SK-N-SH (cell line): Measurements from ENCODE around the gene LNPEP. TPM values are rescaled to one million over a fixed set of nuclear protein-coding genes. Genes with fewer than 3 reads are reported as not detected.

ENCODE experiments used
- CTCF ChIA-PET: fragments of 300-600, 350-600 bp; formaldehyde crosslinking; extraction: SDS; loops from one replicate; lab custom pipeline; 2021; lab: Yijun Ruan, JAX
- POLR2A ChIA-PET: fragments of 350-600 bp; sonication (Branson Sonifier 250); formaldehyde crosslinking; extraction: SDS; loops from one replicate; lab custom pipeline; 2020; ENCODE audit warnings: antibody characterized with exemption, inconsistent platforms; lab: Yijun Ruan, JAX
- DNase-seq: peaks from one replicate; pipeline ENCODE4 v3.0.0; 2012
- H2AFZ ChIP-seq: fragments of 200-600 bp; sonication (generic); 2 replicates; pipeline ENCODE4 v1.8.1; 2016; ENCODE audit warnings: antibody characterized with exemption, mild to moderate bottlenecking, low read depth
- H3F3A ChIP-seq: fragments of 200-600 bp; sonication (generic); replicated peaks from 2 replicates; pipeline ENCODE3; 2016; ENCODE audit warnings: antibody characterized with exemption, mild to moderate bottlenecking; ENCODE audit not compliant: insufficient read depth
- H3K27ac ChIP-seq, 2 experiments: fragments of 200-500 bp in 1 of 2; fragments of 200-600 bp in 1 of 2; sonication (Bioruptor generic) in 1 of 2; sonication (generic), shearing (Covaris generic) in 1 of 2; 2 replicates each; pipeline versions ENCODE4 v1.5.1 to v1.6.1; 2014 to 2016; ENCODE audit warnings: low read depth in 2 of 2, inconsistent platforms in 1 of 2, low read length in 1 of 2, mild to moderate bottlenecking in 1 of 2, mixed read lengths in 1 of 2
- H3K27me3 ChIP-seq: fragments of 200-600 bp; sonication (generic), shearing (Covaris generic); 2 replicates; pipeline ENCODE4 v1.6.1; 2016; ENCODE audit warnings: mixed run types; ENCODE audit not compliant: insufficient read depth
- H3K36me3 ChIP-seq, 2 experiments: fragments of 200-500 bp in 1 of 2; fragments of 200-600 bp in 1 of 2; sonication (Bioruptor generic) in 1 of 2; sonication (generic) in 1 of 2; replicated peaks in 1 of 2; 2 replicates each; pipeline versions ENCODE3 to v1.5.1; 2014 to 2016; ENCODE audit warnings: low read length in 1 of 2, mild to moderate bottlenecking in 1 of 2; ENCODE audit not compliant: insufficient read depth in 2 of 2, control insufficient read depth in 1 of 2
- H3K4me1 ChIP-seq, 2 experiments: fragments of 200-500 bp in 1 of 2; fragments of 200-600 bp in 1 of 2; sonication (Bioruptor generic) in 1 of 2; sonication (generic), shearing (Covaris generic) in 1 of 2; 2 replicates each; pipeline versions ENCODE4 v1.5.1 to v1.6.1; 2014 to 2016; ENCODE audit warnings: low read depth in 1 of 2, low read length in 1 of 2, mixed run types in 1 of 2; ENCODE audit not compliant: insufficient read depth in 2 of 2, control insufficient read depth in 1 of 2
- H3K4me2 ChIP-seq: fragments of 200-600 bp; sonication (generic), shearing (Covaris generic); 2 replicates; pipeline ENCODE4 v1.6.1; 2017; ENCODE audit warnings: mixed run types
- H3K4me3 ChIP-seq, 2 experiments: fragments of 200-500 bp in 1 of 2; fragments of 200-600 bp in 1 of 2; sonication (Bioruptor generic) in 1 of 2; sonication (generic), shearing (Covaris generic) in 1 of 2; 2 replicates each; pipeline versions ENCODE4 v1.5.1 to v1.8.1; 2014 to 2016; ENCODE audit warnings: low read depth in 2 of 2, inconsistent platforms in 1 of 2, low read length in 1 of 2, mild to moderate bottlenecking in 1 of 2, mixed read lengths in 1 of 2, moderate library complexity in 1 of 2
- H3K79me2 ChIP-seq: fragments of 200-600 bp; sonication (generic); 2 replicates; pipeline ENCODE4 v1.8.1; 2017; ENCODE audit warnings: mild to moderate bottlenecking; ENCODE audit not compliant: insufficient read depth
- H3K9ac ChIP-seq: fragments of 200-600 bp; sonication (generic); 2 replicates; pipeline ENCODE4 v1.6.1; 2017; ENCODE audit warnings: mixed run types
- H3K9me2 ChIP-seq: fragments of 200-600 bp; sonication (generic); 2 replicates; pipeline ENCODE4 v1.6.1; 2017; ENCODE audit warnings: mixed run types
- H3K9me3 ChIP-seq: fragments of 200-600 bp; sonication (generic); 2 replicates; pipeline ENCODE4 v1.6.1; 2017; ENCODE audit warnings: mixed run types, mild to moderate bottlenecking, moderate library complexity
- H4K20me1 ChIP-seq: fragments of 200-600 bp; sonication (generic); 2 replicates; pipeline ENCODE4 v1.6.1; 2017; ENCODE audit warnings: mild to moderate bottlenecking, mixed run types; ENCODE audit not compliant: insufficient read depth
- CHD2 ChIP-seq: fragments of 150-350 bp; IDR thresholded peaks from 2 replicates; pipeline ENCODE4 v1.6.1; 2018; ENCODE audit warnings: low read length; ENCODE audit not compliant: partially characterized antibody
- ELF1 ChIP-seq: IDR thresholded peaks from 2 replicates; pipeline ENCODE4 v1.4.0; 2012
- EP300 ChIP-seq, 2 experiments: IDR thresholded peaks; 2 replicates each; pipeline versions ENCODE4 v1.4.0 to v1.6.1; 2012; ENCODE audit warnings: borderline replicate concordance in 1 of 2, low read depth in 1 of 2, low read length in 1 of 2
- EZH2phosphoT487 ChIP-seq: fragments of 200-600 bp; sonication (generic); IDR thresholded peaks from 2 replicates; pipeline ENCODE4 v1.6.1; 2017; ENCODE audit warnings: low read depth, mixed run types, mild to moderate bottlenecking, antibody characterized with exemption, moderate library complexity, borderline replicate concordance
- FOSL2 ChIP-seq: IDR thresholded peaks from 2 replicates; pipeline ENCODE4 v1.4.0; 2012; ENCODE audit warnings: low read depth, mild to moderate bottlenecking, moderate library complexity, borderline replicate concordance
- FOXJ3 ChIP-seq: sonication (generic); formaldehyde crosslinking; IDR thresholded peaks from 2 replicates; pipeline ENCODE4 v1.5.1; 2020; ENCODE audit warnings: mild to moderate bottlenecking, missing genetic modification reagents
- FOXM1 ChIP-seq: IDR thresholded peaks from 2 replicates; pipeline ENCODE4 v1.4.0; 2012; ENCODE audit warnings: low read depth, mild to moderate bottlenecking
- GATA2 ChIP-seq: sonication (generic); formaldehyde crosslinking; IDR thresholded peaks from 2 replicates; pipeline ENCODE4 v1.5.0; 2020; ENCODE audit warnings: mild to moderate bottlenecking, missing genetic modification reagents
- IRF3 ChIP-seq: fragments of 150-350 bp; IDR thresholded peaks from 2 replicates; pipeline ENCODE4 v1.6.1; 2016; ENCODE audit warnings: mild to moderate bottlenecking, low read depth, low read length
- JUND ChIP-seq: IDR thresholded peaks from 2 replicates; pipeline ENCODE4 v1.4.0; 2012
- MEF2A ChIP-seq: IDR thresholded peaks from 2 replicates; pipeline ENCODE4 v1.4.0; 2012; ENCODE audit warnings: low read depth, borderline replicate concordance
- NFIC ChIP-seq: IDR thresholded peaks from 2 replicates; pipeline ENCODE4 v1.4.0; 2012; ENCODE audit warnings: borderline replicate concordance
- NRF1 ChIP-seq: IDR thresholded peaks from 2 replicates; pipeline ENCODE4 v1.6.1; 2012; ENCODE audit warnings: low read depth, mild to moderate bottlenecking, low read length
- PBX3 ChIP-seq: IDR thresholded peaks from 2 replicates; pipeline ENCODE4; 2012
- RAD21 ChIP-seq: IDR thresholded peaks from 2 replicates; pipeline ENCODE4 v1.6.1; 2012; ENCODE audit warnings: mild to moderate bottlenecking, low read length
- RFX5 ChIP-seq: IDR thresholded peaks from 2 replicates; pipeline ENCODE4 v1.6.1; 2012; ENCODE audit warnings: mild to moderate bottlenecking, improper control_type of control experiment, low read length
- RXRA ChIP-seq: IDR thresholded peaks from 2 replicates; pipeline ENCODE4 v1.4.0; 2012; ENCODE audit warnings: low read depth, mild to moderate bottlenecking, borderline replicate concordance
- SIN3A ChIP-seq: IDR thresholded peaks from 2 replicates; pipeline ENCODE4 v1.6.1; 2012; ENCODE audit warnings: low read depth, mild to moderate bottlenecking, low read length, moderate library complexity, borderline replicate concordance
- TCF12 ChIP-seq: IDR thresholded peaks from 2 replicates; pipeline ENCODE4 v1.4.0; 2012
- TEAD4 ChIP-seq: IDR thresholded peaks from 2 replicates; pipeline ENCODE4 v1.4.0; 2012; ENCODE audit warnings: mild to moderate bottlenecking, borderline replicate concordance; ENCODE audit not compliant: insufficient read depth
- USF2 ChIP-seq: fragments of 150-350 bp; IDR thresholded peaks from 2 replicates; pipeline ENCODE4 v1.6.1; 2017; ENCODE audit warnings: antibody characterized with exemption, low read length, low read depth, borderline replicate concordance
- YY1 ChIP-seq: IDR thresholded peaks from 2 replicates; pipeline ENCODE4 v1.4.0; 2012; ENCODE audit warnings: low read depth, mild to moderate bottlenecking
- WGBS: methylation state at CpG from one replicate; pipeline ENCODE4 v1.1.6; 2017; ENCODE audit warnings: low lambda C conversion rate; 5-methylcytosine and 5-hydroxymethylcytosine counted together
- polyA plus RNA-seq, 3 experiments: library from polyadenylated mRNA; depleted of rRNA; stranded (reverse); fragments of >200 nt; gene quantifications; 2 replicates each; pipeline ENCODE4 v1.2.3, GENCODE V29; 2012

Gene LNPEP
- polyA plus RNA-seq, 1 of the 3 experiments (the other 2 are of a cell fraction), result 4.3 TPM

- ChIA-PET POLR2A (no interaction called here), CTCF (interaction anchor here (1.1 to 1.3 kb wide), 2 partner anchors 56 to 72 kb away, joined by 3 to 4 read pairs; no protein-coding TSS in a partner anchor)
- Histone ChIP-seq H3K4me1 (peaks cover 0 to 24% of the 10 kb centered on the region in 2 experiments), H3K4me3 (no peak overlapping the region), H3K9me2 (no peaks in the 10 kb centered on the region), H3F3A (peaks cover 12% of the 10 kb centered on the region), H3K9ac (no peak overlapping the region), H3K9me3 (no peaks in the 10 kb centered on the region), H4K20me1 (peaks cover 10% of the 10 kb centered on the region; the same call in 1 of the 2 replicates), H3K27ac (no peak overlapping the region), H3K79me2 (peaks cover 90% of the 10 kb centered on the region), H3K4me2 (no peak overlapping the region), H3K27me3 (no peaks in the 10 kb centered on the region), H2AFZ (no peak overlapping the region), H3K36me3 (no peaks in the 10 kb centered on the region)
- DNase-seq, result no peak
- TF ChIP-seq EP300 (IDR thresholded peaks at IDR 0.05; ENCODE audit: borderline replicate concordance in 1 of 2, low read depth in 1 of 2, low read length in 1 of 2) (no peak), YY1 (no peak), SIN3A (no peak), JUND (no peak), TEAD4 (no peak), ELF1 (no peak), NRF1 (no peak)
- 79% methylated on average over 4 of the region's 4 CpGs for WGBS
Observed at GRCh38 chr5:96941140-96941539, 5.3 kb downstream of the LNPEP start.

- Histone ChIP-seq H3K27me3 (no peaks in the 10 kb centered on the region), H2AFZ (no peak overlapping the region), H3F3A (peaks cover 20% of the 10 kb centered on the region), H3K4me2 (no peak overlapping the region), H4K20me1 (peaks cover 10% of the 10 kb centered on the region; the same call in 1 of the 2 replicates), H3K9me3 (no peaks in the 10 kb centered on the region), H3K4me1 (peaks cover 0 to 33% of the 10 kb centered on the region in 2 experiments; a peak in 3 of 4 replicates), H3K9ac (no peak overlapping the region), H3K36me3 (no peaks in the 10 kb centered on the region), H3K79me2 (peaks cover 89% of the 10 kb centered on the region), H3K4me3 (no peak overlapping the region), H3K27ac (peak overlapping the region in 1 of 2 experiments; percentile 41; a peak in 2 of 4 replicates), H3K9me2 (no peaks in the 10 kb centered on the region)
- CTCF ChIA-PET, result interaction anchor here (1.0 to 1.3 kb wide), 2 partner anchors 56 to 200 kb away, joined by 4 read pairs; partner anchors contain the start of gene LIX1
- over 99% methylated on average over 8 of the region's 9 CpGs for WGBS
- no peak for DNase-seq
- TF ChIP-seq CHD2 (no peak), GATA2 (CRISPR knock-in tag) (no peak), NFIC (no peak), TCF12 (no peak), MEF2A (no peak), PBX3 (no peak), FOSL2 (no peak), IRF3 (no peak), FOXJ3 (CRISPR knock-in tag) (no peak), RAD21 (no peak), JUND (no peak), FOXM1 (no peak), EZH2phosphoT487 (no peak), USF2 (no peak), RFX5 (no peak), RXRA (no peak)
- POLR2A ChIA-PET, result no interaction called here
Observed at GRCh38 chr5:96942078-96942477, 6.2 kb downstream of the LNPEP start.
